SK-N-SH treated with all-trans-retinoic acid at 6 μM for 48 hours (cell line): ENCODE data around the gene HES4.

Source experiments
- ATAC-seq: fragments of 200-7000 bp; cut with Tn5 transposase; 3 replicates; pipeline ENCODE4 v1.9.1; 2020; ENCODE audit warnings: mild to moderate bottlenecking, moderate library complexity
- ARNTL ChIP-seq: fragments of 450-650 bp; formaldehyde crosslinking; IDR thresholded peaks from 2 replicates; pipeline ENCODE4 v1.5.0; 2020; ENCODE audit warnings: low read depth, mild to moderate bottlenecking, moderate library complexity, borderline replicate concordance
- BACH2 ChIP-seq: fragments of 250-450 bp; sonication (Bioruptor Pico); IDR thresholded peaks from 2 replicates; pipeline ENCODE4 v1.9.0; 2021; ENCODE audit warnings: mild to moderate bottlenecking, borderline replicate concordance
- CSDC2 ChIP-seq: fragments of 250-450 bp; sonication (Bioruptor Pico); IDR thresholded peaks from 2 replicates; pipeline ENCODE4 v1.5.0; 2020; ENCODE audit warnings: mild to moderate bottlenecking, moderate library complexity
- GLIS3 ChIP-seq: fragments of 250-450 bp; sonication (Bioruptor Pico); IDR thresholded peaks from 2 replicates; pipeline ENCODE4 v1.5.0; 2020; ENCODE audit warnings: mild to moderate bottlenecking, moderate library complexity
- ISL1 ChIP-seq: fragments of 250-450 bp; sonication (Bioruptor Pico); IDR thresholded peaks from 2 replicates; pipeline ENCODE4 v2.1.2; 2022; ENCODE audit warnings: mild to moderate bottlenecking, moderate library complexity
- OSR1 ChIP-seq: fragments of 250-450 bp; sonication (Bioruptor Pico); IDR thresholded peaks from 2 replicates; pipeline ENCODE4 v1.8.0; 2022; ENCODE audit warnings: moderate library complexity, mild to moderate bottlenecking, inconsistent platforms
- PPARA ChIP-seq: fragments of 250-450 bp; sonication (Bioruptor Pico); IDR thresholded peaks from 2 replicates; pipeline ENCODE4 v1.5.0; 2020; ENCODE audit warnings: mild to moderate bottlenecking, borderline replicate concordance
- RARB ChIP-seq: fragments of 250-450 bp; sonication (Bioruptor Pico); IDR thresholded peaks from 2 replicates; pipeline ENCODE4 v1.8.0; 2021; ENCODE audit warnings: mild to moderate bottlenecking, moderate library complexity
- SNAI2 ChIP-seq: fragments of 250-450 bp; sonication (Bioruptor Pico); IDR thresholded peaks from 2 replicates; pipeline ENCODE4 v1.5.0; 2020; ENCODE audit warnings: mild to moderate bottlenecking, moderate library complexity
- TCF4 ChIP-seq: fragments of 250-450 bp; sonication (Bioruptor Pico); IDR thresholded peaks from 2 replicates; pipeline ENCODE4 v1.8.0; 2021; ENCODE audit warnings: mild to moderate bottlenecking, moderate library complexity, borderline replicate concordance
- TOX ChIP-seq: fragments of 250-450 bp; sonication (Bioruptor Pico); IDR thresholded peaks from 2 replicates; pipeline ENCODE4 v1.8.0; 2021; ENCODE audit warnings: mild to moderate bottlenecking, moderate library complexity, borderline replicate concordance
- ZC3H10 ChIP-seq: fragments of 250-450 bp; sonication (Bioruptor Pico); IDR thresholded peaks from 2 replicates; pipeline ENCODE4 v1.5.1; 2021; ENCODE audit warnings: mild to moderate bottlenecking, moderate library complexity
- ZFP3 ChIP-seq: fragments of 250-450 bp; sonication (Bioruptor Pico); IDR thresholded peaks from 2 replicates; pipeline ENCODE4 v1.5.0; 2020; ENCODE audit warnings: mild to moderate bottlenecking, moderate library complexity
- ZFP30 ChIP-seq: fragments of 450-650 bp; formaldehyde crosslinking; IDR thresholded peaks from 2 replicates; pipeline ENCODE4 v1.5.0; 2022; ENCODE audit warnings: mild to moderate bottlenecking, moderate library complexity
- ZNF565 ChIP-seq: fragments of 450-650 bp; formaldehyde crosslinking; conservative IDR thresholded peaks from 2 replicates; pipeline ENCODE4 v1.5.0; 2020; ENCODE audit warnings: low read depth, mild to moderate bottlenecking, moderate library complexity
- ZNF70 ChIP-seq: fragments of 450-650 bp; formaldehyde crosslinking; IDR thresholded peaks from 2 replicates; pipeline ENCODE4 v1.5.0; 2020; ENCODE audit warnings: mild to moderate bottlenecking, moderate library complexity
- ZNF8 ChIP-seq: fragments of 450-650 bp; formaldehyde crosslinking; IDR thresholded peaks from 2 replicates; pipeline ENCODE4 v1.5.0; 2020; ENCODE audit warnings: mild to moderate bottlenecking, moderate library complexity
- TF ChIP-seq, protein P1 (sequence below): fragments of 250-450 bp; sonication (Bioruptor Pico); IDR thresholded peaks from 2 replicates; pipeline ENCODE4 v1.5.1; 2021; ENCODE audit warnings: mild to moderate bottlenecking, moderate library complexity
- TF ChIP-seq, protein P2 (sequence below): fragments of 250-450 bp; sonication (Bioruptor Pico); IDR thresholded peaks from 2 replicates; pipeline ENCODE4 v1.5.0; 2020; ENCODE audit warnings: mild to moderate bottlenecking, moderate library complexity
- TF ChIP-seq, protein P3 (sequence below): fragments of 250-450 bp; sonication (Bioruptor Pico); IDR thresholded peaks from 2 replicates; pipeline ENCODE4 v1.8.0; 2020; ENCODE audit warnings: mild to moderate bottlenecking, moderate library complexity, borderline replicate concordance
- TF ChIP-seq, protein P4 (sequence below): fragments of 250-450 bp; sonication (Bioruptor Pico); IDR thresholded peaks from 2 replicates; pipeline ENCODE4 v1.8.0; 2021; ENCODE audit warnings: low read depth, mild to moderate bottlenecking, moderate library complexity, borderline replicate concordance

The HES4 gene

GRCh38 chr1:982765-983436 lies 17.0 kb downstream of the HES4 start:
- no peak for TF ChIP-seq ZNF8
- TF ChIP-seq RARB (CRISPR knock-in tag) = no peak
- no peak for TF ChIP-seq ARNTL (CRISPR knock-in tag)
- TF ChIP-seq CSDC2 (CRISPR knock-in tag) = no peak
- TF ChIP-seq, protein P1, sequence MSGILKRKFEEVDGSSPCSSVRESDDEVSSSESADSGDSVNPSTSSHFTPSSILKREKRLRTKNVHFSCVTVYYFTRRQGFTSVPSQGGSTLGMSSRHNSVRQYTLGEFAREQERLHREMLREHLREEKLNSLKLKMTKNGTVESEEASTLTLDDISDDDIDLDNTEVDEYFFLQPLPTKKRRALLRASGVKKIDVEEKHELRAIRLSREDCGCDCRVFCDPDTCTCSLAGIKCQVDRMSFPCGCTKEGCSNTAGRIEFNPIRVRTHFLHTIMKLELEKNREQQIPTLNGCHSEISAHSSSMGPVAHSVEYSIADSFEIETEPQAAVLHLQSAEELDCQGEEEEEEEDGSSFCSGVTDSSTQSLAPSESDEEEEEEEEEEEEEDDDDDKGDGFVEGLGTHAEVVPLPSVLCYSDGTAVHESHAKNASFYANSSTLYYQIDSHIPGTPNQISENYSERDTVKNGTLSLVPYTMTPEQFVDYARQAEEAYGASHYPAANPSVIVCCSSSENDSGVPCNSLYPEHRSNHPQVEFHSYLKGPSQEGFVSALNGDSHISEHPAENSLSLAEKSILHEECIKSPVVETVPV (CRISPR knock-in tag) = no peak
- no peak for TF ChIP-seq PPARA (CRISPR knock-in tag)
- TF ChIP-seq ZFP3 = no peak
- TF ChIP-seq GLIS3 (CRISPR knock-in tag) = no peak
- TF ChIP-seq ZNF70 = no peak
- no peak for TF ChIP-seq ZFP30
- TF ChIP-seq OSR1 (CRISPR knock-in tag) = no peak
- TF ChIP-seq BACH2 (CRISPR knock-in tag) = no peak
- TF ChIP-seq ISL1 (CRISPR knock-in tag) = no peak
- no peak for ATAC-seq

DNA sequence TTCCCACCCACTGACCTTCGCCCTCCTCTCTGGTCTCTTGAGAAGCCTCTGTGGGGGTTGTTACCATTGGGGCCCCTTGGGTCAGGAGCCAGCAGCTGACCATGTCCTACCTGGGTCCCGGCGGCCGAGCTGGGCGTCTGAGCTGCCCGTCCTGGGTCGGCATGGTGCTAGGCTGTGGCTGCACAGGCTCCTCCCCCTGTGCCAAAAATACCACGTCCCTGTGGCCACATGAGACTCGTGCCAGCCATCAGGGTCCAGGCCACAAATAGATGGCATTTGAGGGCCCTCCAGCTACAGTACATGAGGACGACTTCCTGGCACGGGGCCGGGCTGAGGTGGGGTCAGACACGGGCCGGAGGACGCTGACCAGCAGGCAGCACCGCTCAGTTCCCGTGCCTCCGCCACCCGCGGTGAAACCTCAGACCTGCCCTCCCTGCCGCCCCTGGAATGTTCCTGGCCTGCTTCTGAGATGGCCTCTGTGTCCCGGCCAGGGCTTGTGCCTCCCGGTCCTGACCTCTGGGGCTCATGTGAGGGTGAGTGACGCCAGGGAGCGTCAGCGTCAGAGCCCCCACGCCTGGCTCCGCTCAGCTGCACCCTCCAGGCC lies 17.8 kb downstream of the HES4 start, which contains the start of gene PERM1:
TSS of gene PERM1 (minus strand) at position 139 of the 604 bp plus-strand sequence. CDS start 1,064 bp downstream, outside the sequence.
- no peak for ATAC-seq
- no peak for TF ChIP-seq ZNF8
- TF ChIP-seq SNAI2 (CRISPR knock-in tag) = no peak
- no peak for TF ChIP-seq PPARA (CRISPR knock-in tag)
- TF ChIP-seq, protein P2, sequence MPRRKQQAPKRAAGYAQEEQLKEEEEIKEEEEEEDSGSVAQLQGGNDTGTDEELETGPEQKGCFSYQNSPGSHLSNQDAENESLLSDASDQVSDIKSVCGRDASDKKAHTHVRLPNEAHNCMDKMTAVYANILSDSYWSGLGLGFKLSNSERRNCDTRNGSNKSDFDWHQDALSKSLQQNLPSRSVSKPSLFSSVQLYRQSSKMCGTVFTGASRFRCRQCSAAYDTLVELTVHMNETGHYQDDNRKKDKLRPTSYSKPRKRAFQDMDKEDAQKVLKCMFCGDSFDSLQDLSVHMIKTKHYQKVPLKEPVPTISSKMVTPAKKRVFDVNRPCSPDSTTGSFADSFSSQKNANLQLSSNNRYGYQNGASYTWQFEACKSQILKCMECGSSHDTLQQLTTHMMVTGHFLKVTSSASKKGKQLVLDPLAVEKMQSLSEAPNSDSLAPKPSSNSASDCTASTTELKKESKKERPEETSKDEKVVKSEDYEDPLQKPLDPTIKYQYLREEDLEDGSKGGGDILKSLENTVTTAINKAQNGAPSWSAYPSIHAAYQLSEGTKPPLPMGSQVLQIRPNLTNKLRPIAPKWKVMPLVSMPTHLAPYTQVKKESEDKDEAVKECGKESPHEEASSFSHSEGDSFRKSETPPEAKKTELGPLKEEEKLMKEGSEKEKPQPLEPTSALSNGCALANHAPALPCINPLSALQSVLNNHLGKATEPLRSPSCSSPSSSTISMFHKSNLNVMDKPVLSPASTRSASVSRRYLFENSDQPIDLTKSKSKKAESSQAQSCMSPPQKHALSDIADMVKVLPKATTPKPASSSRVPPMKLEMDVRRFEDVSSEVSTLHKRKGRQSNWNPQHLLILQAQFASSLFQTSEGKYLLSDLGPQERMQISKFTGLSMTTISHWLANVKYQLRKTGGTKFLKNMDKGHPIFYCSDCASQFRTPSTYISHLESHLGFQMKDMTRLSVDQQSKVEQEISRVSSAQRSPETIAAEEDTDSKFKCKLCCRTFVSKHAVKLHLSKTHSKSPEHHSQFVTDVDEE = no peak
- TF ChIP-seq ZNF70 = no peak
- TF ChIP-seq RARB (CRISPR knock-in tag) = no peak
- no peak for TF ChIP-seq BACH2 (CRISPR knock-in tag)
- TF ChIP-seq ZFP30 = no peak
- no peak for TF ChIP-seq CSDC2 (CRISPR knock-in tag)
- TF ChIP-seq ZFP3 = no peak
- TF ChIP-seq ISL1 (CRISPR knock-in tag) = no peak
- TF ChIP-seq, protein P3, sequence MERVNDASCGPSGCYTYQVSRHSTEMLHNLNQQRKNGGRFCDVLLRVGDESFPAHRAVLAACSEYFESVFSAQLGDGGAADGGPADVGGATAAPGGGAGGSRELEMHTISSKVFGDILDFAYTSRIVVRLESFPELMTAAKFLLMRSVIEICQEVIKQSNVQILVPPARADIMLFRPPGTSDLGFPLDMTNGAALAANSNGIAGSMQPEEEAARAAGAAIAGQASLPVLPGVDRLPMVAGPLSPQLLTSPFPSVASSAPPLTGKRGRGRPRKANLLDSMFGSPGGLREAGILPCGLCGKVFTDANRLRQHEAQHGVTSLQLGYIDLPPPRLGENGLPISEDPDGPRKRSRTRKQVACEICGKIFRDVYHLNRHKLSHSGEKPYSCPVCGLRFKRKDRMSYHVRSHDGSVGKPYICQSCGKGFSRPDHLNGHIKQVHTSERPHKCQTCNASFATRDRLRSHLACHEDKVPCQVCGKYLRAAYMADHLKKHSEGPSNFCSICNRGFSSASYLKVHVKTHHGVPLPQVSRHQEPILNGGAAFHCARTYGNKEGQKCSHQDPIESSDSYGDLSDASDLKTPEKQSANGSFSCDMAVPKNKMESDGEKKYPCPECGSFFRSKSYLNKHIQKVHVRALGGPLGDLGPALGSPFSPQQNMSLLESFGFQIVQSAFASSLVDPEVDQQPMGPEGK = no peak
- TF ChIP-seq, protein P4, sequence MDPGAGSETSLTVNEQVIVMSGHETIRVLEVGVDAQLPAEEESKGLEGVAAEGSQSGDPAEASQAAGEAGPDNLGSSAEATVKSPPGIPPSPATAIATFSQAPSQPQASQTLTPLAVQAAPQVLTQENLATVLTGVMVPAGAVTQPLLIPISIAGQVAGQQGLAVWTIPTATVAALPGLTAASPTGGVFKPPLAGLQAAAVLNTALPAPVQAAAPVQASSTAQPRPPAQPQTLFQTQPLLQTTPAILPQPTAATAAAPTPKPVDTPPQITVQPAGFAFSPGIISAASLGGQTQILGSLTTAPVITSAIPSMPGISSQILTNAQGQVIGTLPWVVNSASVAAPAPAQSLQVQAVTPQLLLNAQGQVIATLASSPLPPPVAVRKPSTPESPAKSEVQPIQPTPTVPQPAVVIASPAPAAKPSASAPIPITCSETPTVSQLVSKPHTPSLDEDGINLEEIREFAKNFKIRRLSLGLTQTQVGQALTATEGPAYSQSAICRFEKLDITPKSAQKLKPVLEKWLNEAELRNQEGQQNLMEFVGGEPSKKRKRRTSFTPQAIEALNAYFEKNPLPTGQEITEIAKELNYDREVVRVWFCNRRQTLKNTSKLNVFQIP = no peak
- no peak for TF ChIP-seq TOX

DNA sequence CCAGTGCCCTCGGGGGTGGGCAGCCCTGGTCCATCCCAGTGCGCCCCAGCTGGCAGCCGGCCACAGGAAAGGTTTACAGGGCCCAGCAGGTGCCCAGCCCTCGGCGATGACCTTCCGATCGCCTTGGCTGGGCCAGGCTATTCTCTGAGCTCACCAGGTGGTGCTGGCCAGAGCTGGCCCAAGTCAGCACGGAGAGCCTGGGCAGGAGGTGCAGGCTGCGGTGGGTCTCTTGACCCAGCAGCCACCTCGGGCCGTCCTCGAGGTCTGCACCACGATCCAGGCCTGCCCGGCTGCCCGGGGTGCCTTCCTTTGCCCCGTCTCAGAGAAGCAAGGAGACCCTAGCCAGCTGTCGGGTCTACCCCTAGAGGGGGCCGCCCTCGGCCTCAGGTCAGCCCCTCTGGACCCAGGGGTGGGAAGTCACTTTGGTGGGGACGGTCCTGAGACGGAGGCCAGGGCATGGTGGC lies 18.4 kb downstream of the HES4 start:
- ATAC-seq = no peak

More for the DNA sequence above, 18.4 kb downstream of the HES4 start:
- TF ChIP-seq ZC3H10 (CRISPR knock-in tag) (no peak), TCF4 (CRISPR knock-in tag) (no peak), ZNF565 (no peak), TOX (no peak), SNAI2 (CRISPR knock-in tag) (no peak), PPARA (CRISPR knock-in tag) (no peak), ZNF70 (no peak), ZNF8 (no peak), GLIS3 (CRISPR knock-in tag) (no peak), ARNTL (CRISPR knock-in tag) (no peak)
- TF ChIP-seq, protein P3 = no peak
